ENCODE measurements around the gene AKT1. TPM values are rescaled to one million over a fixed set of nuclear protein-coding genes. Genes with fewer than 3 reads are reported as not detected.

AKT1 gene
- total and polyA plus RNA-seq, 2 of the 13 experiments (the other 11 are each of a cell fraction or from before 2014, with no cell fraction given) = 96.2 to 116 TPM

- TF ChIP-seq SKI (IDR thresholded peaks at IDR 0.05; ENCODE audit: partially characterized antibody) (peak; percentile 56), HNRNPL (IDR thresholded peaks at IDR 0.05; ENCODE audit: low read depth, low read length) (peak; percentile 99), ATF7 (IDR thresholded peaks at IDR 0.05) (no peak), ATF7 (CRISPR knock-in tag; IDR thresholded peaks at IDR 0.05) (peak; percentile 67; the same call in 1 of the 2 replicates), KMT2B (CRISPR knock-in tag; IDR thresholded peaks at IDR 0.05) (no peak), REST (IDR thresholded peaks at IDR 0.05; ENCODE audit: borderline replicate concordance in 1 of 2, low read depth in 1 of 2, low read length in 2 of 2) (no peak), ZIK1 (CRISPR knock-in tag; IDR thresholded peaks at IDR 0.05; ENCODE audit: borderline replicate concordance, low read depth) (no peak), ZXDC (CRISPR knock-in tag; IDR thresholded peaks at IDR 0.05) (no peak), ZNF670 (CRISPR knock-in tag; IDR thresholded peaks at IDR 0.05; ENCODE audit: borderline replicate concordance) (no peak), ONECUT2 (CRISPR knock-in tag; IDR thresholded peaks at IDR 0.05) (no peak), ZNF564 (CRISPR knock-in tag; IDR thresholded peaks at IDR 0.05) (no peak), ZNF275 (CRISPR knock-in tag; IDR thresholded peaks at IDR 0.05; ENCODE audit: borderline replicate concordance) (0 out of 2 replicates have a peak, but pooled peaks have one; percentile 56), ZBTB39 (CRISPR knock-in tag; IDR thresholded peaks at IDR 0.05) (no peak), ZNF546 (CRISPR knock-in tag; conservative IDR thresholded peaks at IDR 0.05) (no peak), ZNF747 (CRISPR knock-in tag; IDR thresholded peaks at IDR 0.05; ENCODE audit: borderline replicate concordance) (no peak), ZNF570 (CRISPR knock-in tag; IDR thresholded peaks at IDR 0.05; ENCODE audit: borderline replicate concordance) (no peak), ZNF468 (CRISPR knock-in tag; IDR thresholded peaks at IDR 0.05) (no peak), ZNF367 (CRISPR knock-in tag; IDR thresholded peaks at IDR 0.05; ENCODE audit: borderline replicate concordance) (no peak), SALL2 (CRISPR knock-in tag; IDR thresholded peaks at IDR 0.05) (no peak)
Measured at GRCh38 chr14:104726600-104727451, 68.7 kb downstream of the AKT1 start (continued).
